Loucy (cell line): ENCODE results near the gene DENND10.

Source experiments
- H2AFZ ChIP-seq: fragments of 200-600 bp; sonication (generic); 2 replicates; pipeline ENCODE4 v1.6.0; 2016; ENCODE audit warnings: antibody characterized with exemption, mild to moderate bottlenecking, low read length, moderate library complexity
- H3F3A ChIP-seq: fragments of 200-600 bp; 2 replicates; pipeline ENCODE4 v1.6.0; 2016; ENCODE audit warnings: antibody characterized with exemption, low read depth, mild to moderate bottlenecking
- H3K27me3 ChIP-seq: fragments of 200-600 bp; sonication (generic); 2 replicates; pipeline ENCODE4 v1.6.1; 2014; ENCODE audit warnings: low read length, mild to moderate bottlenecking; ENCODE audit not compliant: insufficient read depth, poor library complexity, severe bottlenecking
- H3K36me3 ChIP-seq: fragments of 200-600 bp; sonication (generic); 2 replicates; pipeline ENCODE4 v1.6.1; 2016; ENCODE audit warnings: low read length; ENCODE audit not compliant: insufficient read depth
- H3K4me1 ChIP-seq: fragments of 200-600 bp; sonication (generic); 2 replicates; pipeline ENCODE4 v1.5.1; 2014; ENCODE audit warnings: low read length, mild to moderate bottlenecking; ENCODE audit not compliant: insufficient read depth, poor library complexity, severe bottlenecking
- H3K4me2 ChIP-seq: fragments of 200-600 bp; sonication (generic); 2 replicates; pipeline ENCODE4 v1.6.0; 2014; ENCODE audit warnings: antibody characterized with exemption, low read length, low read depth, mild to moderate bottlenecking; ENCODE audit not compliant: poor library complexity, severe bottlenecking
- H3K4me3 ChIP-seq: fragments of 200-600 bp; sonication (generic); 2 replicates; pipeline ENCODE4 v1.5.1; 2014; ENCODE audit warnings: low read length, mild to moderate bottlenecking, mixed read lengths; ENCODE audit not compliant: poor library complexity, severe bottlenecking
- H3K79me2 ChIP-seq: fragments of 200-600 bp; sonication (generic); 2 replicates; pipeline ENCODE4 v1.6.1; 2014; ENCODE audit warnings: low read length; ENCODE audit not compliant: insufficient read depth
- H3K9ac ChIP-seq: fragments of 200-600 bp; sonication (generic); 2 replicates; pipeline ENCODE4 v1.6.0; 2014; ENCODE audit warnings: mild to moderate bottlenecking, low read depth, low read length, moderate library complexity; ENCODE audit not compliant: poor library complexity, severe bottlenecking
- H3K9me2 ChIP-seq: fragments of 200-600 bp; sonication (generic); replicated peaks from 2 replicates; pipeline ENCODE4 v1.6.1; 2016; ENCODE audit warnings: low read depth, low read length, mixed read lengths
- H3K9me3 ChIP-seq: fragments of 200-600 bp; sonication (generic); 2 replicates; pipeline ENCODE4 v1.6.1; 2014; ENCODE audit warnings: mild to moderate bottlenecking, antibody characterized with exemption, low read length, low read depth; ENCODE audit not compliant: insufficient read depth
- H4K20me1 ChIP-seq: fragments of 200-600 bp; sonication (generic); 2 replicates; pipeline ENCODE4 v1.6.0; 2014; ENCODE audit warnings: antibody characterized with exemption, low read length, mild to moderate bottlenecking; ENCODE audit not compliant: insufficient read depth, poor library complexity, severe bottlenecking
- EZH2phosphoT487 ChIP-seq: fragments of 200-600 bp; IDR thresholded peaks from 2 replicates; pipeline ENCODE4 v1.6.1; 2018; ENCODE audit warnings: antibody characterized with exemption, mild to moderate bottlenecking, moderate library complexity, borderline replicate concordance
- TF ChIP-seq, protein P1 (sequence below): fragments of 200-600 bp; sonication (generic); conservative IDR thresholded peaks from 2 replicates; pipeline ENCODE4 v1.5.1; 2014; ENCODE audit warnings: mild to moderate bottlenecking, antibody characterized with exemption, low read length

The DENND10 gene

DNA sequence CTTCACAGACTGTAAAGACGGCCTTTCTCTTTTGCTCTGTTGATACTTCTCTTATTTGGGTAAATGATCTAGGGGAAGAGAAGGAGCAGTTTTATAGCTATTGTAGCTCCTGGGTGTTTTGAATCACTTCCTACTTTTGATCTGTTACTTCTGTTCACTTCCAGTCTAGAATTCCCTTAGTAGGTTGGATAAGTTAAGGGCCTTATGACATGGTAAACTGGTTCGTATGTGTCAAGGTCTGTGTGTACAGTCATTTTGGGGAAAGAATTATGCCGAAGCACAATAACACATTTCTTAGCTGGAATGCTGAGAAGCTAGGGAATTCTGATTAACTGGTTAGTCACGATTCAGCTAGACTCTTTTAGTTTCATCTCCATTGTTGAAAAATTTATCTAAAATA lies 8.1 kb downstream of the DENND10 start:
- H3K4me3 ChIP-seq = no peak overlapping the region

DNA sequence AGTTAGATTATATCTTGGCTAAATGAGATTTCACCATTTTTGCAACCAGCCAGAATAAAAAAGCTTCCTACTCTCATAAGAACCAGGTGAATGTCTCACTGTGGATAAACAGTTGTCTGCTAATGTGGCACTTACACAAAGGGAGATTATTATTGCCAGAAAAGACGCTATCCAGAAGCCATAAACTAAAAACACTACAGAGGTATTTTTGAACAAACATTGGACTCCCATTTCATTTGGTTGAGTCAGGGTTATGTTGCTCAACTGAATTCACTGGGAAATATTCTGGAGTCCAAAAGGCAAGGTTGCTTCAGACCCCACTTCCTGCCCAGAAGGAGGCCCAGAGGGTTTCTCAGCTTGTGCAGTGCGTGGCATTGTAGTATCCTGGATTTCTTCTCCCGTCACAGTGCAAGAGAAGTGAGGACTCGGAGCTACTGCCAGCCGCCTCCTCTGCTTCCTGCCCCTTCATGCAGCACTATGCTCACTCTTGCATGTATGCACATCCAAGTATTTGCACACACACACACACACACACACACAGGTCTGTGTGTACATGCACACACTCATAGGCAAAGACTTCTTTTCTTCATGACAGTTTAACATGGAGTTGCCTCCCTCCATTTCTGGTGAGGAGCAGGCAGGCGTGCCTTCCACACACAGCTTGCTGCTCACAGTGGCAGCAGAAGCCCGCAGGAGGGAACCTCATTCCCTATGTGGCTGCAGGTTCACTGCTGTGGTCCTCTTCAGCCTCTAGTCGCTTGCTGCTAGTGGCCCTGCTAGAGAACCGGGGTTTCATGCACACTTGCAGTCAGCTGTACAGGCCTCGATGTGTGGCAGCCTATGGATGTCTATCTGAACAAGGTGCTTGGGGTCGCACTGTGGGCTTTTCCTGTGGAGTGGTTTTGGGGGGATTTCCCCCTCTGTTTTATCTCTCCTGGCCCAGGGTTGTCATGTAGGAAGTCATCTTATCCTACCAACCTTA lies 10.1 kb downstream of the DENND10 start:
- H3K9me3 ChIP-seq = no peaks in the 10 kb centered on the region
- no peaks in the 10 kb centered on the region for H3K36me3 ChIP-seq
- H3K27me3 ChIP-seq = no peaks in the 10 kb centered on the region
- peak overlapping the region; percentile 35 for H3K4me2 ChIP-seq
- H3K9me2 ChIP-seq = no peaks in the 10 kb centered on the region
- H3K4me1 ChIP-seq = peaks cover 19% of the 10 kb centered on the region
- H3F3A ChIP-seq = peaks cover 3% of the 10 kb centered on the region; the same call in 1 of the 2 replicates
- no peak overlapping the region for H3K4me3 ChIP-seq
- H3K9ac ChIP-seq = no peak overlapping the region
- H3K79me2 ChIP-seq = no peaks in the 10 kb centered on the region
- H2AFZ ChIP-seq = no peak overlapping the region
- TF ChIP-seq, protein P1, sequence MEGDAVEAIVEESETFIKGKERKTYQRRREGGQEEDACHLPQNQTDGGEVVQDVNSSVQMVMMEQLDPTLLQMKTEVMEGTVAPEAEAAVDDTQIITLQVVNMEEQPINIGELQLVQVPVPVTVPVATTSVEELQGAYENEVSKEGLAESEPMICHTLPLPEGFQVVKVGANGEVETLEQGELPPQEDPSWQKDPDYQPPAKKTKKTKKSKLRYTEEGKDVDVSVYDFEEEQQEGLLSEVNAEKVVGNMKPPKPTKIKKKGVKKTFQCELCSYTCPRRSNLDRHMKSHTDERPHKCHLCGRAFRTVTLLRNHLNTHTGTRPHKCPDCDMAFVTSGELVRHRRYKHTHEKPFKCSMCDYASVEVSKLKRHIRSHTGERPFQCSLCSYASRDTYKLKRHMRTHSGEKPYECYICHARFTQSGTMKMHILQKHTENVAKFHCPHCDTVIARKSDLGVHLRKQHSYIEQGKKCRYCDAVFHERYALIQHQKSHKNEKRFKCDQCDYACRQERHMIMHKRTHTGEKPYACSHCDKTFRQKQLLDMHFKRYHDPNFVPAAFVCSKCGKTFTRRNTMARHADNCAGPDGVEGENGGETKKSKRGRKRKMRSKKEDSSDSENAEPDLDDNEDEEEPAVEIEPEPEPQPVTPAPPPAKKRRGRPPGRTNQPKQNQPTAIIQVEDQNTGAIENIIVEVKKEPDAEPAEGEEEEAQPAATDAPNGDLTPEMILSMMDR = no peak
- TF ChIP-seq EZH2phosphoT487 = no peak
- H4K20me1 ChIP-seq = no peaks in the 10 kb centered on the region

More for the DNA sequence above, 8.1 kb downstream of the DENND10 start:
- H3K79me2 ChIP-seq = no peaks in the 10 kb centered on the region
- peaks cover 3% of the 10 kb centered on the region; the same call in 1 of the 2 replicates for H3F3A ChIP-seq
- no peaks in the 10 kb centered on the region for H3K27me3 ChIP-seq
- peaks cover 19% of the 10 kb centered on the region for H3K4me1 ChIP-seq
- no peaks in the 10 kb centered on the region for H3K9me3 ChIP-seq
- no peaks in the 10 kb centered on the region for H4K20me1 ChIP-seq
- H3K9me2 ChIP-seq = no peaks in the 10 kb centered on the region
- no peaks in the 10 kb centered on the region for H3K36me3 ChIP-seq
- H2AFZ ChIP-seq = no peak overlapping the region
- H3K9ac ChIP-seq = no peak overlapping the region
- TF ChIP-seq, protein P1 = no peak
- no peak for TF ChIP-seq EZH2phosphoT487
- no peak overlapping the region for H3K4me2 ChIP-seq

DNA sequence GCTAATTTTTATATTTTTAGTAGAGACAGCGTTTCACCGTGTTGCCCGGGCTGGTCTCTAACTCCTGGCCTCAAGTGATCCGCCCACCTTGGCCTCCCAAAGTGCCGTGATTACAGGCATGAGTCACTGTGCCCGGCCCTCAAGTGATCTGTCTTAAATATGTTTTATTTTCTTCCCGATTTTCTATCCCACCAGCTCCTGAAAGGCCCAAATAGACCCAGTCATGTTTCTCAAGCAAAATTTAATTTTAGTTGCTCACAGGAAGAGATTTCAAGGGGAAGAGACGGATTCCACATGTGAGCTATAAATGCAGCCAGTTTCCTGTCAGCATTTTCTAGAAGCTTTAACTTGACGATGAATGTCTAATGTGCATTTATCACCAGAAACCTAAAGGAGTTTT lies 12.0 kb downstream of the DENND10 start:
- H3K9me2 ChIP-seq = no peaks in the 10 kb centered on the region
- no peak overlapping the region for H3K9ac ChIP-seq
- no peaks in the 10 kb centered on the region for H3K36me3 ChIP-seq
- peaks cover 3% of the 10 kb centered on the region; the same call in 1 of the 2 replicates for H3F3A ChIP-seq
- no peaks in the 10 kb centered on the region for H3K9me3 ChIP-seq
- no peaks in the 10 kb centered on the region for H3K27me3 ChIP-seq
- no peaks in the 10 kb centered on the region for H4K20me1 ChIP-seq
- no peak for TF ChIP-seq EZH2phosphoT487
- TF ChIP-seq, protein P1 = no peak
- H3K4me1 ChIP-seq = peaks cover 26% of the 10 kb centered on the region
- no peak overlapping the region for H3K4me3 ChIP-seq
- H3K4me2 ChIP-seq = no peak overlapping the region
- no peak overlapping the region for H2AFZ ChIP-seq
- no peaks in the 10 kb centered on the region for H3K79me2 ChIP-seq
